DMS53 treated with DMSO at 0.1 percent for 48 hours (cell line): ENCODE results near the gene CNTNAP5.

Experiments used
- DNase-seq: peaks from one replicate; lab custom pipeline; 2025; ENCODE audit not compliant: unreplicated experiment; lab: John Stamatoyannopoulos, UW

The CNTNAP5 gene

DNA sequence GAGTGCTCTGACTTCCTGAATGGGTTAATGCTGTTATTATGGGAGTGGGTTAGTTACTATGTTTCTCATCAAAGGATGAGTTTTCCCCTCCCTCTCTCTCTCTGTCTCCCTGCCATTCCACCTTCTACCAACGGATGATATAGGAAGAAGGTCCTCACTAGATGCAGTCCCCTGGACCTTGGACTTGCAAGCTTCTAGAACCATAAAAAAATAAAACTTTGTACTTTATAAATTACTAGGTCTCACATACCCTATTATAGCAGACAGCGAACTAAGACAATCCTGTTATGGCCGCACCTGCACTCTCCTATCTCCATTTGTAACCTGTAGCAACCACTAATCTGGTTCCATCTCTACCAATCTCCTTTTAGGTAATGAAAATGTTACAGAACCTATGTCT is 564.9 kb downstream of the CNTNAP5 start:
- no peak for DNase-seq

DNA sequence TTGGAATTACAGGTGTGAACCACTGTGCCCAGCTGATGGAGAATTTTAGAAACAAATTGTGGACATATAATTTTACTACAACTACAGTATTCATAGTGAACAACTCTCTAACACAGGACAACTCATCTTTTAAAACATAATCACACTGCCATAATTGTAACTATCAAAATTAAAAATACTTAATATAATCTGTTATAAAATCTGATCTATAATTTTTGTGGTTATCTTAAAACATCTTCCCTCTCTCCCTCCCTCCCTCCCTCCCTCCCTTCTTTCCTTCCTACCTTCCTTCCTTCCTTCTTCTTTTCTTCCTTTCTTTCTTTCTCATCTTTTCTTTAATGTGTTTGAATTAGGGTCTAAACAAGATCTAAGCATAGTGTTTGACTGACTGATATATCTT is 577.7 kb downstream of the CNTNAP5 start:
- no peak for DNase-seq

DNA sequence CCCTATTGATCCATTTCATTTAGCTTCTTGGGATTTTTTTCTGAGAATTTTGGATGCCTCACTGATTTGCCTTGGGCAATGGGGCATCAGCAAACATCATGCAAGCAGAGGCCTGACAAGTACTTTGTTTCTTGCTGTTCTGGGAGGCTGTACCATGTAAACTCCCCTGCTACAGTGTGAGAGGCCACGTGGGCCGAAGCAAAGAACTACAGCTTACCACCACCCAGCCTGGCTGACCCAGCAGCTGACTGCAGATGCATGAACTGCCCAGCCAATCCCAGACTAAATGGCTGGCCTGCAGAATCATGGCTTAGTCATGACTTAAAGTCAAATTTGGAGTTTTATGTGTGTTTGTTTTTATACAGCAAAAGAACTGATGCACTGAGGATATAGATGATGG is 579.9 kb downstream of the CNTNAP5 start:
- no peak for DNase-seq

DNA sequence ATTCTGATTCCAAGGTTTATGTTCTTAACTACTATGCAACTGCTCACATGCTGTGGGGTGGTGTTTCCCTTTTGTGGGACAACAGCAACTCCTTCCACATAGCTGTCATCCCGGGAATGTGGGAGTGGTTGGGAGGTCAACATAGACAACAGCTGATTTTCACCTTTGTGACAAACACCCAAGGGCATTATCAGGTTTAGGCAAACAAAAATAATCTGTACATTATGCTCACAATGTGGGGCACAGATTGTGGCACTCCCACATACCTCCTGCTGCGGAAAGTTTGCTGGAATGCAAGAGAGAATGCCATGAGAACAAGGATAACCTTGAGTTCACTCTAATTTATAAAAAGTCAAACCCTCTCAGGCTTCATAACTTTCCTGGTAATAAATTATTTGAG is 582.6 kb downstream of the CNTNAP5 start:
- no peak for DNase-seq

DNA sequence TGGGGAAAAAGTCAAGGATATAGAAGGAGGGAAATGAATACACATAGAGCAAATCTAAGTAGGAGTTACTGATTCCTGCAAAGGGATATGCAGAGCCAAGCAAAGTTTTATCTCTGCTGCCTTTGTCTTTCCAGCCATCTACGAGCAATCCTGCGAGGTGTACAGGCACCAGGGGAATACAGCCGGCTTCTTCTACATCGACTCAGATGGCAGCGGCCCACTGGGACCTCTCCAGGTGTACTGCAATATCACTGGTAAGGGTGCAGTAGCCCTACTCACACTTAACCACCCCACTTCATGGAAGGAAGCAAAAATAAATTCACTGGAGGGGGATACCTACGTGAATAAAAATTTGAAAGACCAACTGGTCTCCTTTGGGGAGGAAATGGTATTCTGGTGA is 584.6 kb downstream of the CNTNAP5 start:
- DNase-seq: no peak

DNA sequence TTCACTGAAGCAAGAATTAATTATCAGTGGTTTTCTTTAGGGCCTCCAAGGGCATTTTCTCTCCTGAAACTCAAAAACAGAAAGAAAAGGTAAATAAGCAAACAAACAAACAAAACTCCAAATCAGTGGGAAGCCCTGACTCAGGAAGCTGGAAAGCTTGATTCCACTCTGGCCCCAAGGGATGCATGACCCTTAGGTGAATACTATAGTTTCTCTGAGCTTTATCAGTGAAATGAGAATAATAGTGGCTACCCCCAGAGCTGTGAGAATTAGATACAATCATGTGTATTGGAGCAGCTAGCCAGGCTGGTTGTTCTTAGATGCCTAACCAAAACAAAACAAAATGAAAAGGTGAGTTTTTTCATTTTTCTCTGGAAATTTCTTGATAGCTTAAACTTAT is 585.1 kb downstream of the CNTNAP5 start:
- DNase-seq: no peak

DNA sequence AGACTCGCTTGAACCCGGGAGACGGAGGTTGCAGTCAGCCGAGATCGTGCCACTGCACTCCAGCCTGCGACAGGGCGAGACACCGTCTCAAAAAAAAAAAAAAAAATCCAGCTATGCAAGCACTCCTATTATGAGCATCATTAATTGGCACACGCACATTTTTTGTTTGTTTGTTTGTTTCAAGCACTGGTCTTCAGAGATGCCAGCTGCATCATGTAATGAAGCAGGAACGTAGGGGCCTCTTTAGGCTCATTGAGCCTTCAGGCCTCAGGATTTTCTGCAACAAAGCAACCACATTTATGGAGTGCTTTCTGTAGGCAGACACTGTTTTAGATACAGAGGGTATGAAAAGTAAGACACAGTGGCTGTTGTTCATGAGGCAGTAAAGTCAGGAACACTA is 585.8 kb downstream of the CNTNAP5 start:
- no peak for DNase-seq

DNA sequence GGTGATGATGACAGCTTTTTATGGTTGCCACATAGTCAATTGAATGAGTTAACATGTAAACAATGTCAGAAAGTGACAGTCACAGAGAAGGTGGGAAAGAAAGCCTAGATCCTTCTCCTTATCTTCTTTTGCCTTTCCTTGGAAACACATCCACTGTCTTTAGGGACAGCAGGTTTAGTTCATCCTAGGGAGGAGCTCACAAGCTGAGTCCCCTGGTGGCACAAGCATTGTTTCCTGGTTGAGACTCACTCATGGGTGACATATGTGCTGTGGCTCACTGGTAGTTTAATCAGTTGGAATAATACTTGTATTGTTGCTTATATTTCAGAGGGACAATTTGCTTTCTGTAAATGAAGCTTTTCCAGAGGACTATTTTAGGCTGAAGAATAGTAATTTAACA is 598.5 kb downstream of the CNTNAP5 start:
- DNase-seq: no peak

DNA sequence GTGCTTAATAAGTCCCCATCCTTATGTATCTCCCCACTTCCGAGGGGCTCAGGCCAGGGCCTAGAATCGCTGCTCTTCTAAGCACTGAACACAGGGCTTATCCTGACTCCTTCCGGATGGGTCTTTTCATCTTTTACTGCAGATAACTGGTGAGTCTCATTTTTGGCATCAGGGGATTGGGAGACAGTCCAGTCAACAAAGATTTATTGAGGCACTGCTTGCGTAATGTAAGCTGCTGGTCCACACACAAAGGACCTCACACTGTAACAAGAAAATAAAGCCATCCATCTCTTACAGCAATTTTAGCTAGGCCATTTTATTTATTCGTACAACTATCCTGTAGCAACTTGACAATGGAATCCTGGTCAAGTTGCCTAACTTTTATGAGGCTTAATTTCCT is 600.5 kb downstream of the CNTNAP5 start:
- no peak for DNase-seq

DNA sequence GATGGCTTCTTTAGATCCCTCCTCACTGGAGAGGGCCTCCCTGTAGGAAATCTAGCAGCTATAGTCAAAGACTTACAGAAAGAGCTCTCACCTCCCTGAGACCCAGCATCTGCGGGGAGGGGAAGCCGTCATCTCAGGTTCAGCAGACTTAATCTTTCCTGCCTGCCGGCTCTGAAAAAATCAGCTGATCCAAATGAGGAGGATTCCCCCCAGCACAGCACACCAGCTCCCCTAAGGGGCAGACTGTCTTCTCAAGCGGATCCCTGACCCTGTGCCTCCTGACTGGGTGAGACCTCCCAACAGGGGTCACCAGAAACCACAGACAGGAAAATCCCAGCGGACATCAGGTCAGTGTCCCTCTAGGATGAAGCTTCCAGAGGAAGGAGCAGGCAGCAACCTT is 601.9 kb downstream of the CNTNAP5 start:
- no peak for DNase-seq

DNA sequence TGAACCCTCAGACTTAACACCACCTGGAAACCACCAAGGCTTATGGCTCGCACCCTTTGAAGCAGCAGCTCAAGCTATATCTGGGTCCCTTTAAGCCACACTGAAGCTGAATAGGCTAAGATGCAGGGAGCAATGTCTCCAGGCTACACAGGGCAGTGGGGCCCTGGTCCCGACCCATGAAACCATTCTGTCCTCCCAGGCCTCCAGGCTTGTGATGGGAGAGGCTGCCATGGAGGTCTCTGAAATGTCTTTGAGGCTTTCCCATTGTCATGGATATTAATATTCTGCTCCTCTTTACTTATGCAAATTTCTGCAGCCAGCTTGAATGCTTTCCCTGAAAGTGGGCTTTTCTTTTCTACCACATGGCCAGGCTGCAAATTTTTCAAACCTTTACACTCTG is 608.7 kb downstream of the CNTNAP5 start:
- DNase-seq: no peak

DNA sequence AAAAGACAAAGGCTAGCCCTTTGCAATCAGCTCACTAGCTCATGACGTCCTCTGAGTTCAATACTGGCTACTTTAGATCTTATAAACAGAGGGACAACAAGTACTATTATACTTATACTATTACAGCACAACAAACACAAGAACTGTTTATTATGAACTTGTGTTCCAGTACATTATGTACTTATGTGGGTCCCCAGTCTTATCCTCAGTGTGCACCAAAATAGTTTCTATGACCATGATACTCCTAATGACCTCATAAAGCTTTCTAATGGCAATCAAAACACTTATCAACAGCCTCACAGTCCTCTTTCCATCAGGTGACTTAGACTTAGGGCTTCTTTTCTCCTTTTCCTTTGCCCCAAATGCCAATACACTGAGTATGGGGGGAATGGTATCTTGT is 614.4 kb downstream of the CNTNAP5 start:
- DNase-seq: no peak

DNA sequence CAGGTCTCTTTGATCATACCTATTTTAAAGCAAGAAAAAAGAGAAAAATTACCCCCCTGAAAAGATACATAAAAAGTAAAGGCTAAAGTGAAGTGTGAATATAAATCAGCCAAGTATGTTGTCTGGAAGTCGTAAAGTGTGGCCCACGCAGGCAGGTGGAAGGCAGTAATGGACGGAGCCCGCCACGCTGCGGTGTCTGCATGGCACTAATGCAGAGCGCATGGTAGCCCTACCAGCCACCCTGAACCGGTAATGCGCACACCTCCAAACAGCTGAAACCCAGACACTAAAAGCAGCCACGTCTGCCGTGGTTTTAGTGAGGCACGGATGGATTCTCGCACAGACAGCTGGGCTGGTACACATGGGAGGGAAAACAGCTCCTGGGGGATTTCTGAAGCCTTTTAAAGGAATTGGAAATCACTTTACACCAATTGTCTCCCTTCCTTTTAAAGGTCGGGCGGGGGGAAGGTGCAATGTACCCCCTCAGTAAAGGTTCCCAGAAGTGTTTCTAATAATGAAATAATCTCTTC is 615.2 kb downstream of the CNTNAP5 start:
- DNase-seq: no peak

DNA sequence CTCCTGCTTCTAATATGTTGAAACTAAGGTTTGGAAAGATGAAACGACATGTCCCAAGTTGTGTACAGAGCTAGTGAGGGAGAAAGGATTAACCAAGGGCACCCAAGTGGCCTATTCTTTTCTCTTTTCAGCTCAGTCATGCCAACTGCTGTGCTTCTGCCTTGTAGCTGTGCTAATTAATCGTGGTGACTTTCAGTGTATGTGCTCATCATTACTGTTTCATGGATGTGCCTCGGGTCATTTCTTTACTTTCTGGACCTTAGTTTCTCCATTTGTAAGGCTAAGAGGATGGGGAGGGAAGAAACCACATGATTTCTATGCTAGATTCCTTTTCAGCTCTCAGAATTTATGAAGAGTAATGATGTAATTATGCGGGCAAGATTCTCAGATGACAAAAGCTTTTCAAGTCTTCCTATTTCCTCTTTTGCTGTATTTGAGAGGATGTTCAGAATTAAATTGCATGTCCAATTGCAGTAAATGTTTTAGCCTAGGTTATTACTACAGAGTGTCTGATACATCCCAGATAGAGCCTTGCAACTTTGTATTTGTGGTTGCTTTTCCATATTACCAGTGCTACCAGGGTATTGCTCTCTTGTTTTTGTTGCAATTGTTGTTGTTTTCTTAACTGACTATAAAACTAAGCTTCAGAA is 621.2 kb downstream of the CNTNAP5 start:
- no peak for DNase-seq

DNA sequence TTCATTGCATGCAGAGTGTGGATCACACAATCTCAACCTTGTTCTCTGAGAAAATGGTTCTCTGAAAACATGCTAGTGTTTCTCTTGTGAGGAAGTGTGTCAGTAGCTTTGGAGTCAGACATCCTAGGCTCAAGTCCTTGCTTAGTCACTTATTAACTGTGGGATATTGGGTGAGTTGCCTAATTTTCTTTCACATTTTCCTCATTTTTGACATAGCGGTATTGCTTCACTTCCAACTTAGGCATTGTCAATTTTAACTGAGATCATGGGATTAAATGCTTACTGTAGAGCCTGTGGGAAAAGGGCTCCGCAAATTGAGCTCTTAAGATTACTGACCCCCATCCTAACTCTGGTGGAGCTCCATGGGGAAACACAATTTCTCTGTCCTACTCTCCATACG is 622.2 kb downstream of the CNTNAP5 start:
- DNase-seq: no peak

DNA sequence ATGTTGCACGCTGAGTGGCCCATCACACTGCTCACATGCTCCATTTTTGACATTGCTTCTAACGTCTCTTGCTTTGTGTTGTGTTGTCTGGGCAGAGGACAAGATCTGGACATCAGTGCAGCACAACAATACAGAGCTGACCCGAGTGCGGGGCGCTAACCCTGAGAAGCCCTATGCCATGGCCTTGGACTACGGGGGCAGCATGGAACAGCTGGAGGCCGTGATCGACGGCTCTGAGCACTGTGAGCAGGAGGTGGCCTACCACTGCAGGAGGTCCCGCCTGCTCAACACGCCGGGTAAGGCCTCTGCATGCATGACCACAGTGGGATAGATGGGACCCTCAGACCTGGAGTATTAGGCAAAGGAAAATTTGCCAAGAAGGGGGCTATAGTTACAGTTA is 622.6 kb downstream of the CNTNAP5 start:
- no peak for DNase-seq

DNA sequence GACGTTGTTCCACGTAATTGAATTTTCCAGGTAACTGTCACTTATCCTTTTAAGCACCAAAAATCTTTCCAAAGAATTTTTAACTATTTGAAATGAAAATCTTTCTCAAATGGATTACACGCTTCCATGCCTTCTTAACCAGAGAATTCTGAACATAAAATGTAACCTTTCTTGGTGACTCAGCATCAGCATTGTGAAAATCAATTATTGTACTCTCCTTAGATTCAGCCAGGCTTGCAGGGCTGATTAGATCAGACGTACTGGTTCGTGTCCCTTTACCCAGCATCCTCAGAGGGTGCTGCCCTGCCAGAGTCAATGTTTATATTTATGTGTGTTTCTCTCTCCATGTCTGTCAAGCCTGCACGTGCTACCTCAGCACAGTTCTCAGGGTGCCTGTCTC is 623.9 kb downstream of the CNTNAP5 start:
- no peak for DNase-seq

DNA sequence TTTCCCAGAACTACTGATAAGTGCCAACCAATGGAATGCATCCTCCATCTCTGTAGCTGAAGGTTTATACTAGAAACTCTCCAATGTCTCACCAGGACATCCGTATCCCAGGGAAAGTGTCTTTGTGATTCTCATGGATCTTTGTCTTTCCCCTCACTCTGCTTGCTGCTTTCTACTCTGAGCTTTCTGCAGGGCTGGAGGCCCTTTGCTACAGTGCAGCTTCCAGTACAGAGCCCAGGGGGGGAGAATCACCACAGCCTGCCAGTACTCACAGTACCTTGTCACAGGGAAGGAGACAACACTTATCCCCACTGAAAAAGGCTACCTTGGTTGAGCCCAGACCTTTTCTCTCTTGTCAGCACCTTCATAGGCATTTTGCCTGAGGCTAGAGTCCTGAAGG is 627.0 kb downstream of the CNTNAP5 start:
- DNase-seq: no peak

DNA sequence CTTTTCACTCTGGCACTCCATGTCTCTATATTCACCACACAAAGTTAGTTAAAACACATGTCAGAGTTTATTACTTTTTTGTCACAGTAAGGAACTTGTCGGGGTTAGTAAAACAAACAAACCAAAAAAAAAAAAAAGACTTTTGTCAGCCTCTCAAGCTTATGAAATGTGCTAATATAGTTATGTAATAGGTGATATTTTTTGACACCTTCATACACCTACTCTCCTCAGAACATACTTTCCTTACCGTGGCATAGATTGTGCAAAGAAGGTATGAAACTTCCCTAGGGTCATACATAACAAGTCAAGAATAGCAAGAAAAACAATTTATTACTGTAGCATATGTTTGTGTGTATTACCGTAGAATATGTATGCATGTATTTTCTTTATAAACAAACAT is 633.3 kb downstream of the CNTNAP5 start:
- no peak for DNase-seq

DNA sequence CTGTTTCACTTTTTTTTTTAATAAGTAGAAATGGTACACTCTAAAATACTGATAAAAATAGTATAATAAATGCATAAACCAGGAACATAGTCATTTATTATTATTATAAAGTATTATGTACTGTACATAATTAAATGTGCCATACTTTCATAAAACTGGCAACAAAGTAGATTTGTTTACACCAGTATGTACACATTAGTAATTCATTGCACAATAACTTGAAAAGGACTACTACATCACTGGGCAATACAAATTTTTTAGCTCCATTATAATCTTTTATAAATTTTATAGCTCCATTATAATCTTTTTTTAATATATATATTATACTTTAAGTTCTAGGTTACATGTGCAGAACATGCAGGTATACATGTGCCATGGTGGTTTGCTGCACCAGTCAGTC is 636.5 kb downstream of the CNTNAP5 start:
- DNase-seq: no peak

DNA sequence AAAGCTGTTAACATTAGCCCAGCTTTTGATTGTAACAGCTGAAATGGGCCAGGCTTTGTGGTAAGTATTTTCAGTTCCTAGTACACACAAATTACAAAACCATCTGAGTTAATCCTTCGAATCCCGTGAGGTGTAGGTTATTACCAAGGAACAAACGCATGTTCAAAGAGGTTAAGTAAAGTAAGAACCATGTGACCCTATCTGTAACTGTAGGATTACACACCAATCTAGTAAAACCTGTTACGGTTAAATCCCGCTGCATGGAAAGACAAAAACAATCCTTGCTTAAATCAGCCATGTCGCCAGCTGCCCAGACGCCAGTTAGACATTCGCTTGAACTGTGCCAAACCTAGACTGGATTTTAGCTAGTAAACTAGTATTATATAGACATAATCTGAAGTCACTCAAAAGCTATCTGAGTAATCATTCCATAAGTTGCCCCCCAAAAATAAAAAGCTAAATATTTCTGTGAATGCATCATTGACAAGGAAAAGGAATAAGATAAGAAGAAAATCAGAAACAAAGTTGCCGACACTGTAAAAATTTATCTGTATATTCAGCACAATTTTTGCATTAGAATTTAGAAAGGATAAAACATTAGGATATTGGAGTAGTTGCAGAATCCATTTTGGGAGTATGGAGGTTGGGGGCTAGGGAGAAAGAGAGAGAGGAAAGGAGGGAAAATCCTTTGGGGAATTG is 638.0 kb downstream of the CNTNAP5 start:
- no peak for DNase-seq

DNA sequence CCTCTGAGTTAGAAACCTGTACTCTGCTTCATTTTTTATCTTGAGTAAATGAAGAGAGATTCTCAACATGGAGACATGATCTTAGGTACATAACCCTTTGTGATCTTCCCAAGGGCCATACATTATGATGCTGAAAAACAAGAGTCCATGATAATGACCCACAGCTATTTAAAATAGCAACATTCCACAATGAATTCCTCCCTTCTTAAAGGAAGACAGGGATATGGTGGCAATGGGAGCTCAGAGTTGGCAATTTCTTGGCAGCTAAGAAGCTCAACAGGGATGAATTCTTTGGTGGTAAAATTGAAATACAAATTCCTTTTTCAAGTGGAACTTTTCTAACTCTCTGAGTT is 638.5 kb downstream of the CNTNAP5 start:
- no peak for DNase-seq

DNA sequence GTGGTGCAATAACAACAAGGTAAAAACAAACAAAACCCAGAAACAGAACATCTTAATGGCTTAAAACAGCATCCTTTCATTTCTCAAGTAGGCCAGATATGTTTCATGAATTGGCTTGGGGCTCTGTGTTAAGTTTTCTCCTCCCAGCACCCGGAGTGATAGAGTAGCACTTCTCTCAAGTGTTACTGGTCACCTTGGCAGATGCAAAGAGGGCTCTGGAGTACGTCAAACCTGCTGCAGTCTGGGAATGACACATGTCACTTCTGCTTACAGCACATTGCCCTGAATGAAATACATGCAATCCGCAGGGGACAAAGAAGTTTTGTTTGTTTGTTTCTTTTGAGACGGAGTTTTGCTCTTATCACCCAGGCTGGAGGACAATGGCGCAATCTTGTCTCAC is 639.3 kb downstream of the CNTNAP5 start:
- no peak for DNase-seq
